Small intestine (tissue), 7 donors: ENCODE results near the gene CDIP1. TPM values are rescaled to one million over a fixed set of nuclear protein-coding genes. Genes with fewer than 3 reads are reported as not detected.

Source experiments
- DNase-seq, 2 donors: peaks; one replicate each; pipeline versions ENCODE4 v3.0.0 to v3.0.0-alpha.2; 2013
- FAIRE-seq: peaks from 2 replicates; lab custom pipeline; 2012; peaks lifted over from hg19 to GRCh38; lab: Jason Lieb, UNC
- H3K27ac ChIP-seq, 3 donors: one replicate each; pipeline ENCODE4 v1.5.1; 2013; ENCODE audit warnings: low read length in 2 of 3, mild to moderate bottlenecking in 2 of 3, control low read depth in 1 of 3, inconsistent platforms in 1 of 3, low read depth in 1 of 3, moderate library complexity in 1 of 3
- H3K27me3 ChIP-seq, 3 donors: one replicate each; pipeline ENCODE4 v1.6.1; 2013; ENCODE audit warnings: low read length in 3 of 3, inconsistent platforms in 1 of 3; ENCODE audit not compliant: control insufficient read depth in 3 of 3, insufficient read depth in 3 of 3
- H3K36me3 ChIP-seq, 3 donors: one replicate each; pipeline ENCODE4 v1.6.1; 2013; ENCODE audit warnings: low read length in 3 of 3, inconsistent platforms in 1 of 3, low read depth in 1 of 3, mild to moderate bottlenecking in 1 of 3, moderate library complexity in 1 of 3; ENCODE audit not compliant: control insufficient read depth in 3 of 3, insufficient read depth in 2 of 3
- H3K4me1 ChIP-seq, 3 donors: one replicate each; pipeline ENCODE4 v1.6.1; 2013; ENCODE audit warnings: low read length in 2 of 3, inconsistent platforms in 1 of 3, low read depth in 1 of 3, mild to moderate bottlenecking in 1 of 3, moderate library complexity in 1 of 3; ENCODE audit not compliant: control insufficient read depth in 3 of 3, insufficient read depth in 2 of 3
- H3K4me3 ChIP-seq, 3 donors: one replicate each; pipeline ENCODE4 v1.5.1; 2013; ENCODE audit warnings: low read length in 3 of 3, control low read depth in 1 of 3, inconsistent platforms in 1 of 3, low read depth in 1 of 3, mild to moderate bottlenecking in 1 of 3, moderate library complexity in 1 of 3
- H3K9me3 ChIP-seq, 2 donors: one replicate each; pipeline ENCODE4 v1.6.1; 2013; ENCODE audit warnings: low read depth in 1 of 2, low read length in 1 of 2; ENCODE audit not compliant: control insufficient read depth in 2 of 2, insufficient read depth in 1 of 2
- whole genome bisulfite sequencing, 3 donors: extraction: QIAGEN DNeasy Blood & Tissue Kit; methylation state at CpG; one replicate each; pipeline ENCODE4 v1.1.7; 2013; 5-methylcytosine and 5-hydroxymethylcytosine counted together
- polyA plus RNA-seq, 4 donors: library from polyadenylated mRNA; stranded (reverse) in 3 of 4; unstranded in 1 of 4; fragments of 200-250 nt in 3 of 4; fragments of 120-200 nt in 1 of 4; gene quantifications; one replicate each; pipeline versions ENCODE4 v1.2.1 to v1.2.3, GENCODE V29; 2013
- donor health status: healthy with polysubstance abuse.
- donor health status: control.
- donor health status: control.
- donor health status: Bipolar disorder and iron deficiency.
- donor health status: healthy.

CDIP1 gene
- polyA plus RNA-seq, 4 donors = 26.5 to 49.9 (median 42.3) TPM

GRCh38 chr16:4461250-4462085 is 77.1 kb downstream of the CDIP1 start:
- Histone ChIP-seq H3K27ac (peak overlapping the region in 1 of 3 donors; percentile 4), H3K27me3 (no peaks in the 10 kb centered on the region), H3K4me1 (no peaks in the 10 kb centered on the region), H3K36me3 (peaks cover 10 to 93% (median 21%) of the 10 kb centered on the region in 3 donors), H3K4me3 (no peak overlapping the region), H3K9me3 (no peaks in the 10 kb centered on the region)
- FAIRE-seq = no peak
- DNase-seq = peak in 1 of 2 donors; percentile 32
- WGBS, 3 donors = 81 to 82% (median 81%) methylated on average over 27 of the region's 27 CpGs

GRCh38 chr16:4460936-4461249 is 77.7 kb downstream of the CDIP1 start:
- no peaks in the 10 kb centered on the region for H3K4me1 ChIP-seq
- H3K9me3 ChIP-seq = no peaks in the 10 kb centered on the region
- FAIRE-seq (no peak), DNase-seq (no peak)
- no peak overlapping the region for H3K4me3 ChIP-seq
- H3K27me3 ChIP-seq = no peaks in the 10 kb centered on the region
- no peak overlapping the region for H3K27ac ChIP-seq
- peaks cover 13 to 93% (median 21%) of the 10 kb centered on the region in 3 donors for H3K36me3 ChIP-seq
- WGBS, 3 donors = 82 to 90% (median 87%) methylated on average over 5 of the region's 5 CpGs

Other genes starting within 250 kb of the CDIP1 start
- 10 to 100 TPM in 1 of 4 donors, 1 to 10 TPM in 2, under 1 TPM in 1; 0.22 to 14.3 (median 2.3) TPM for gene GLIS2, start 222.7 kb downstream of the CDIP1 start, polyA plus RNA-seq
- gene PAM16, start 187.5 kb downstream of the CDIP1 start, polyA plus RNA-seq = 10 to 100 TPM; 34.7 to 98.4 (median 69.5) TPM
- 10 to 100 TPM in 1 of 4 donors, 1 to 10 TPM in 1, under 1 TPM in 2; 0.45 to 11.4 (median 2.2) TPM for gene VASN, start 166.9 kb downstream of the CDIP1 start, polyA plus RNA-seq
- gene CORO7, start 122.2 kb downstream of the CDIP1 start, polyA plus RNA-seq = 10 to 100 TPM; 27.3 to 49.2 (median 41.6) TPM
- 10 to 100 TPM; 26.7 to 71.4 (median 38.1) TPM for gene DNAJA3, start 112.9 kb downstream of the CDIP1 start, polyA plus RNA-seq
- gene NMRAL1, start 64.1 kb downstream of the CDIP1 start, polyA plus RNA-seq = 10 to 100 TPM; 39.6 to 70.9 (median 56.0) TPM
- gene HMOX2, start 62.4 kb downstream of the CDIP1 start, polyA plus RNA-seq = 10 to 100 TPM; 42.1 to 89.7 (median 74.6) TPM
- gene C16orf96, start 17.6 kb upstream of the CDIP1 start, polyA plus RNA-seq = under 1 TPM in 2 of 4 donors, not detected in 2; 0.03 to 0.07 TPM
- 10 to 100 TPM; 21.7 to 29.7 (median 26.6) TPM for gene UBALD1, start 76.1 kb upstream of the CDIP1 start, polyA plus RNA-seq
- 10 to 100 TPM; 21.1 to 52.1 (median 25.6) TPM for gene MGRN1, start 86.1 kb upstream of the CDIP1 start, polyA plus RNA-seq
- gene NUDT16L1, start 154.8 kb upstream of the CDIP1 start, polyA plus RNA-seq = 10 to 100 TPM; 44.5 to 73.1 (median 54.8) TPM
- 10 to 100 TPM; 11.6 to 16.9 (median 13.8) TPM for gene ANKS3, start 195.5 kb upstream of the CDIP1 start, polyA plus RNA-seq
- gene DNAAF8, start 195.8 kb upstream of the CDIP1 start, polyA plus RNA-seq = under 1 TPM in 2 of 4 donors, not detected in 2; 0.67 to 0.84 TPM
- 10 to 100 TPM in 2 of 4 donors, 1 to 10 TPM in 2; 2.0 to 11.1 (median 6.6) TPM for gene ZNF500, start 228.4 kb upstream of the CDIP1 start, polyA plus RNA-seq
- gene SEPTIN12, start 249.6 kb upstream of the CDIP1 start, polyA plus RNA-seq = under 1 TPM in 1 of 4 donors, not detected in 3; 0.06 TPM